ENCODE measurements around the gene PLK3. TPM values are rescaled to one million over a fixed set of nuclear protein-coding genes. Genes with fewer than 3 reads are reported as not detected.
"Not testable (repeated sequence)": the region's sequence is repeated elsewhere in the genome, so short reads cannot be mapped to it uniquely, and the experiment has no call there.

Gene PLK3
- total RNA-seq, 1 experiment from 2014 or later: 3.2 TPM

DNA sequence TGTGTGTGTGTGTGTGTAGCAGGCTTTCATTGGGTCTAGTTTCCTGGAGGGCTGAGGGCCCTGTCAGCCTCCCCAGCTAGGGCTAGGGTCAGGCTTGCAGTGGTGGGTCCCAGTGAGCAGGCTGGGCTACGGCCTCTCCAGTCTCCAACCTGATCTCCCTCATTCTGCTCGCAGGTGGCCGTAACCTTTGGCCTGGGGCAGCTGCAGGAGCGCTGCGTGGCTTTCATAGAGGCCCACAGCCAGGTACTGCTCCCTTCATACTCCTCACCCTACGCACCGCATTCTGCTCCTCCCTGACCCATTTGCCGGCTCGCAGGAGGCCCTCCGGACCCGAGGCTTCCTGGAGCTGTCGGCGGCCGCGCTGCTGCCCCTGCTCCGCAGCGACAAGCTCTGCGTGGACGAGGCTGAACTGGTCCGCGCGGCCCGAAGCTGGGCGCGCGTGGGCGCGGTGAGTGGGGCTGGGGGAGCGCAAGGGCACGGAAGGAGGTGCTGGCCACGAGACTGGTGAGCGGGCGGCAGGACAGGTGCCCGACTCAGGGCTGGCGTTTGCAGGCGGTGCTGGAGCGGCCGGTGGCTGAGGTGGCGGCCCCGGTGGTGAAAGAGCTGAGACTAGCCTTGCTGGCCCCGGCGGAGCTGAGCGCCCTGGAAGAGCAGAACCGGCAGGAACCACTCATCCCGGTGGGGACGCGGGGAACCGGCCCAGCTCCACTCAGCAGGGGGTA is 12.8 kb downstream of the PLK3 start:
- Histone ChIP-seq H3K27me3 (replicated peaks; ENCODE audit: control insufficient read depth, insufficient read depth, low read length) (no peaks in the 10 kb centered on the region), H3K4me3 (ENCODE audit: low read depth, low read length) (peak overlapping the region; percentile 57), H3K9me3 (no peaks in the 10 kb centered on the region), H3K4me1 (peaks cover 32% of the 10 kb centered on the region), H3K36me3 (ENCODE audit: control insufficient read depth, insufficient read depth, low read length) (no peaks in the 10 kb centered on the region)
- Mint-ChIP-seq H3K27ac (ENCODE audit: unreplicated experiment) (peak overlapping the region; percentile 9), H3K4me3 (ENCODE audit: unreplicated experiment) (peak overlapping the region; percentile 74), H3K36me3 (ENCODE audit: insufficient read depth, unreplicated experiment) (no peaks in the 10 kb centered on the region), H3K27me3 (ENCODE audit: insufficient read depth, unreplicated experiment) (no peaks in the 10 kb centered on the region), H3K9me3 (ENCODE audit: unreplicated experiment) (no peaks in the 10 kb centered on the region), H3K4me1 (ENCODE audit: low read depth, unreplicated experiment) (peaks cover 17% of the 10 kb centered on the region)
- TF ChIP-seq, protein P1, sequence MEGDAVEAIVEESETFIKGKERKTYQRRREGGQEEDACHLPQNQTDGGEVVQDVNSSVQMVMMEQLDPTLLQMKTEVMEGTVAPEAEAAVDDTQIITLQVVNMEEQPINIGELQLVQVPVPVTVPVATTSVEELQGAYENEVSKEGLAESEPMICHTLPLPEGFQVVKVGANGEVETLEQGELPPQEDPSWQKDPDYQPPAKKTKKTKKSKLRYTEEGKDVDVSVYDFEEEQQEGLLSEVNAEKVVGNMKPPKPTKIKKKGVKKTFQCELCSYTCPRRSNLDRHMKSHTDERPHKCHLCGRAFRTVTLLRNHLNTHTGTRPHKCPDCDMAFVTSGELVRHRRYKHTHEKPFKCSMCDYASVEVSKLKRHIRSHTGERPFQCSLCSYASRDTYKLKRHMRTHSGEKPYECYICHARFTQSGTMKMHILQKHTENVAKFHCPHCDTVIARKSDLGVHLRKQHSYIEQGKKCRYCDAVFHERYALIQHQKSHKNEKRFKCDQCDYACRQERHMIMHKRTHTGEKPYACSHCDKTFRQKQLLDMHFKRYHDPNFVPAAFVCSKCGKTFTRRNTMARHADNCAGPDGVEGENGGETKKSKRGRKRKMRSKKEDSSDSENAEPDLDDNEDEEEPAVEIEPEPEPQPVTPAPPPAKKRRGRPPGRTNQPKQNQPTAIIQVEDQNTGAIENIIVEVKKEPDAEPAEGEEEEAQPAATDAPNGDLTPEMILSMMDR (IDR thresholded peaks at IDR 0.05; ENCODE audit: insufficient read depth in 1 of 2, low read depth in 1 of 2, low read length in 1 of 2, severe bottlenecking in 1 of 2, unreplicated experiment in 1 of 2): no peak
- no peak for DNase-seq
- intact Hi-C loops (cut with micrococcal nuclease; ENCODE audit: unreplicated experiment): no loop called here
- no TSS peak for BruUV-seq (replicated peaks)
- CTCF ChIA-PET: interaction anchor here (0.6 kb wide), 1 partner anchor 13 kb away, joined by 3 read pairs; the partner anchor contains the start of gene PLK3
- POLR2A ChIA-PET: interaction anchor here (0.5 to 1.6 kb wide), 6 partner anchors 13 to 181 kb away, joined by 3 to 20 read pairs (median 4); partner anchors contain the start of genes EIF2B3, PLK3 and RPS8

DNA sequence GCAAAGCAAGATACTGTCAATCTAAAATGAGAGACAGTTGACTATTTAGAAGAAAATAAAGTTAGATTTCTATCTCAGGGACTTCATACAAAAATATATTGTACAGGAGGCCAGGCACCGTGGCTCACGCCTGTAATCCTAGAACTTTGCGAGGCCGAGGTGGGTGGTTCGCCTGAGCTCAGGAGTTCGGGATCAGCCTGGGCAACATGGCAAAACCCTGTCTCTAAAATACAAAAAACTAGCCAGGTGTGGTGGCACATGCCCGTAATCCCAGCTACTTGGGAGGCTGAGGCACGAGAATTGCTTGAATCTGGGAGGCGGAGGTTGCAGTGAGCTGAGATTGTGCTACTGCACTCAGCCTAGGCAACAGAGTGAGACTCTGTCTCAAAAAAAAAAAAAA is 15.7 kb downstream of the PLK3 start:
- H3K27me3 Mint-ChIP-seq (ENCODE audit: insufficient read depth, unreplicated experiment); H3K9me3 ChIP-seq; H3K4me3 ChIP-seq (ENCODE audit: low read depth, low read length); CTCF ChIA-PET; H3K36me3 ChIP-seq (ENCODE audit: control insufficient read depth, insufficient read depth, low read length); DNase-seq; H3K27me3 ChIP-seq (replicated peaks; ENCODE audit: control insufficient read depth, insufficient read depth, low read length); H3K4me3 Mint-ChIP-seq (ENCODE audit: unreplicated experiment); BruUV-seq (replicated peaks); H3K27ac Mint-ChIP-seq (ENCODE audit: unreplicated experiment); H3K9me3 Mint-ChIP-seq (ENCODE audit: unreplicated experiment): not testable (repeated sequence)
- POLR2A ChIA-PET: interaction anchor here (1.6 kb wide), 1 partner anchor 16 kb away, joined by 3 read pairs; the partner anchor contains the start of gene PLK3
- H3K4me1 ChIP-seq: peaks cover 14% of the 10 kb centered on the region
- intact Hi-C loops (cut with micrococcal nuclease; ENCODE audit: unreplicated experiment): loop anchor here (2.0 kb wide), 1 partner anchor 17 kb away; no protein-coding TSS in a partner anchor
- Mint-ChIP-seq H3K36me3 (ENCODE audit: insufficient read depth, unreplicated experiment) (peaks cover 19% of the 10 kb centered on the region), H3K4me1 (ENCODE audit: low read depth, unreplicated experiment) (peaks cover 16% of the 10 kb centered on the region)

DNA sequence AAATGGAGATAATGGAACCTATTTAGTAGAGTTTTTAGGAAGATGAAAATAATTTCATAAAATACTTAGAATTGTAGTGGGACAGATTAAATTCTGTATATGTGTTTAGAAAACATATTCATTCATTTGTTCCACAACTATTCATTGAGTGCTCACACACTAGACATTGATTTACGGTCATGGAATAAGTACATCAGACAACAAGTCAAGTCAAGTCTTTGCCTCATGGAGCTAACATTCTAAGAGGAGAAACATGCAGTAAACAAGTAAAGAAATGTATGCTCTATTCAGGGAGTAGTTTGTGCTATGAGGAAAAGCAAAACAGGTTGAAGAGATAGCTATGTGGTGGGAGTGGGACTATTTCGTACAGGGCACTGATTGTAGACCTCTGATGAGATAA is 17.1 kb downstream of the PLK3 start:
- BruUV-seq (replicated peaks): no TSS peak
- POLR2A ChIA-PET: no interaction called here
- TF ChIP-seq, protein P1 (IDR thresholded peaks at IDR 0.05; ENCODE audit: insufficient read depth in 1 of 2, low read depth in 1 of 2, low read length in 1 of 2, severe bottlenecking in 1 of 2, unreplicated experiment in 1 of 2): no peak
- Mint-ChIP-seq H3K9me3 (ENCODE audit: unreplicated experiment) (no peaks in the 10 kb centered on the region), H3K36me3 (ENCODE audit: insufficient read depth, unreplicated experiment) (peaks cover 19% of the 10 kb centered on the region), H3K27me3 (ENCODE audit: insufficient read depth, unreplicated experiment) (no peaks in the 10 kb centered on the region), H3K27ac (ENCODE audit: unreplicated experiment) (no peak overlapping the region), H3K4me3 (ENCODE audit: unreplicated experiment) (peak overlapping the region; percentile 80), H3K4me1 (ENCODE audit: low read depth, unreplicated experiment) (peaks cover 9% of the 10 kb centered on the region)
- Histone ChIP-seq H3K4me3 (ENCODE audit: low read depth, low read length) (no peak overlapping the region), H3K9me3 (no peaks in the 10 kb centered on the region), H3K36me3 (ENCODE audit: control insufficient read depth, insufficient read depth, low read length) (no peaks in the 10 kb centered on the region), H3K27me3 (replicated peaks; ENCODE audit: control insufficient read depth, insufficient read depth, low read length) (no peaks in the 10 kb centered on the region), H3K4me1 (peaks cover 14% of the 10 kb centered on the region)
- intact Hi-C loops (cut with micrococcal nuclease; ENCODE audit: unreplicated experiment): no loop called here
- no peak for DNase-seq
- CTCF ChIA-PET: interaction anchor here (0.8 kb wide), 1 partner anchor 86 kb away, joined by 4 read pairs; the partner anchor contains the start of gene RNU5D-1

Measured in Caco-2 (cell line).